Tibial artery (tissue), 4 donors: ENCODE data around the gene KCNQ4.

ENCODE experiments used
- DNase-seq, 2 donors: peaks; one replicate each; pipeline ENCODE4 v3.0.0-alpha.2; 2019
- H3K27ac ChIP-seq, 2 donors: fragments of 200-600 bp; sonication (generic) in 1 of 2; 1 replicate in 1 of 2; 2 replicates in 1 of 2; pipeline ENCODE4 v1.5.1; 2018 to 2019; ENCODE audit warnings: mild to moderate bottlenecking in 1 of 2
- H3K27me3 ChIP-seq, 2 donors: fragments of 200-600 bp; sonication (generic) in 1 of 2; one replicate each; pipeline versions ENCODE4 v1.5.1 to v1.6.0; 2016 to 2019
- H3K36me3 ChIP-seq, 3 donors: fragments of 200-600 bp; sonication (generic) in 2 of 3; one replicate each; pipeline ENCODE4 v1.5.1; 2016 to 2019; ENCODE audit warnings: mild to moderate bottlenecking in 2 of 3
- H3K4me1 ChIP-seq, 4 donors: fragments of 200-600 bp; sonication (generic) in 2 of 4; 1 replicate in 3 of 4; 2 replicates in 1 of 4; pipeline ENCODE4 v1.5.1; 2016 to 2019
- H3K4me3 ChIP-seq, 2 donors: fragments of 200-600 bp; sonication (generic) in 1 of 2; 1 replicate in 1 of 2; 2 replicates in 1 of 2; pipeline ENCODE4 v1.5.1; 2018 to 2019; ENCODE audit warnings: mild to moderate bottlenecking in 2 of 2
- H3K9me3 ChIP-seq, 3 donors: fragments of 200-600 bp; sonication (generic) in 1 of 3; one replicate each; pipeline ENCODE4 v1.5.1; 2016 to 2019
- CTCF ChIP-seq, 2 experiments: fragments of 200-600 bp in 1 of 2; fragments of 450-650 bp in 1 of 2; IDR thresholded peaks; one replicate each; pipeline ENCODE4 v1.5.1; 2017 to 2019; ENCODE audit warnings: antibody characterized with exemption in 2 of 2, mild to moderate bottlenecking in 1 of 2, moderate library complexity in 1 of 2
- intact Hi-C: fragments of 100-400 bp; cut with DNase I; formaldehyde crosslinking; loops from one replicate; pipeline ENCODE4 v1.15.0; 2023; ENCODE audit warnings: low total_unique reads

KCNQ4 gene

DNA sequence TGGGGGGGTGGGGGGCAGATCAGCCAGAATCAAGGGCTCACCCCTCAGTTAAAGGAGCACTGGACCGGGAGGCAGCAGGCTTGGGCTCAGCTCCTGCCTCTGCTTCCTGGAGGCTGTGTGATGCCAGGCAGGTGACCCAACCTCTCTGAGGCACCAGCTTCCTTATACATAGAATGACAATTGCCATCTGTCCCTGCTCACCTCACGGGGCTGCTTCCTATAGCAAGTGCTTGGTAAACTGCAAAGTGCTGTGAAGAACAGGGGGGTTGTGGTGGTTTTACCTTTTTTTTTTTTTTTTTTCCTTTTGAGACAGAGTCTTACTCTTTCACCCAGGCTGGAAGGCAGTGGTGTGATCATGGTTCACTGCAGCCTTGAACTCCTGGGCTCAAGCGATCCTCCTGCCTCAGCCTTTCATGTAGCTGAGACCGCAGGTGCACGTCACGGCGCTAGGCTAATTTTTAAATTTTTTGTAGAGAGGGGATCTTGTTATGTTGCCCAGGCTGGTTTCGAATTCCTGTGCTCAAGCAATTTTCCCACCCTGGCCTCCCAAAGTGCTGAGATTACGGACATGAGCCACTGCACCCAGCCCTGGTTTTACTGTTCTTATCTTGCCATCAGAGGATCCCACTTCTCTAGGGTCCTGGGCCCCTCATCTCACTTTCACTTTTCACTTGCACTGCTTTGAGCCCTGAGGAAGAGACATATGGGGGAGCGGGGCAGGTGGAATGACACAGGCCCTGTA is 11.6 kb downstream of the KCNQ4 start:
- DNase-seq: no peak

DNA sequence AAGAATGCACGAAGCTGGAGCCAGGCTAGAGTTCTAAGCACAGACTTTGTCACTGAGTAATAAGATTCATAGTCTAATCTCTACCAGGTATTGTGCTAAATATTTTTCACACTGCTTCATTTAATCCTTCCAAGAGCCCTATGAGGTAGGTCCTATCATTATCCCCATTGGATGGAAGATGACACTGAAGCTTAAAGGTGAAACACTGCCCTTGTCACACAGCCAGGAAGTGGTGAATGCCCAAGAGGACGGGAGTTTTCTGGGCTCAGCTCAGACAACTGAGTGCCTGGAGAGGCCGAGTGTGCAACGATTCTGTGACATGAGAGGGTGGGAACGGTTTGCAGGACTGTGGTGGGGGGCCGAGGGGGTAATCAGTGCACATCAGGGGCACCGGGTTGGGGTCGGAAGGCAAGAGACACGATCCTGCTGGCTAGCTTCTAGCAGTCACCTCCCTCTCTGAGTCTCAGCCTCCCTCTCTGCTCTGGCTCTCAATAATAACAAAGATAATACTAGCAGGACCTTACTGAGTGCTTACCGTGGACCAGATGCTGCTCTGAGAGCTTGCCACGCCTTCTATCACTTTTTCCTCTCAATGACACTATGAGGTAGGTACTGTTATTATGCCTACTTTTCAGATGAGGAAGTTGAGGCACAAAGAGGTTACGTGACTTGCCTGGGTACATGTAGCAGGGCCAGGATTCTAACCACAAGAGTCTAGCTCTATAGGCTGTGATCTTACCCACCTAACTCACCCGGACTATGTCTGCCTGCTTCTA is 12.4 kb downstream of the KCNQ4 start:
- Histone ChIP-seq H3K27ac (peak overlapping the region; percentile 62 to 67), H3K9me3 (no peaks in the 10 kb centered on the region), H3K4me1 (peaks cover 9 to 74% (median 60%) of the 10 kb centered on the region in 4 donors), H3K27me3 (no peaks in the 10 kb centered on the region), H3K36me3 (no peaks in the 10 kb centered on the region), H3K4me3 (no peak overlapping the region)
- intact Hi-C loops: loop anchor here (10.0 kb wide), 1 partner anchor 869 kb away; no protein-coding TSS in a partner anchor
- TF ChIP-seq CTCF (IDR thresholded peaks at IDR 0.05): no peak
- no peak for DNase-seq

More for the DNA sequence above, 11.6 kb downstream of the KCNQ4 start:
- Histone ChIP-seq H3K4me1 (peaks cover 9 to 74% (median 57%) of the 10 kb centered on the region in 4 donors), H3K4me3 (no peak overlapping the region), H3K9me3 (no peaks in the 10 kb centered on the region), H3K27ac (peak overlapping the region in 1 of 2 donors; percentile 67), H3K27me3 (no peaks in the 10 kb centered on the region), H3K36me3 (no peaks in the 10 kb centered on the region)
- intact Hi-C loops: loop anchor here (10.0 kb wide), 1 partner anchor 870 kb away; no protein-coding TSS in a partner anchor
- no peak for TF ChIP-seq CTCF (IDR thresholded peaks at IDR 0.05)

DNA sequence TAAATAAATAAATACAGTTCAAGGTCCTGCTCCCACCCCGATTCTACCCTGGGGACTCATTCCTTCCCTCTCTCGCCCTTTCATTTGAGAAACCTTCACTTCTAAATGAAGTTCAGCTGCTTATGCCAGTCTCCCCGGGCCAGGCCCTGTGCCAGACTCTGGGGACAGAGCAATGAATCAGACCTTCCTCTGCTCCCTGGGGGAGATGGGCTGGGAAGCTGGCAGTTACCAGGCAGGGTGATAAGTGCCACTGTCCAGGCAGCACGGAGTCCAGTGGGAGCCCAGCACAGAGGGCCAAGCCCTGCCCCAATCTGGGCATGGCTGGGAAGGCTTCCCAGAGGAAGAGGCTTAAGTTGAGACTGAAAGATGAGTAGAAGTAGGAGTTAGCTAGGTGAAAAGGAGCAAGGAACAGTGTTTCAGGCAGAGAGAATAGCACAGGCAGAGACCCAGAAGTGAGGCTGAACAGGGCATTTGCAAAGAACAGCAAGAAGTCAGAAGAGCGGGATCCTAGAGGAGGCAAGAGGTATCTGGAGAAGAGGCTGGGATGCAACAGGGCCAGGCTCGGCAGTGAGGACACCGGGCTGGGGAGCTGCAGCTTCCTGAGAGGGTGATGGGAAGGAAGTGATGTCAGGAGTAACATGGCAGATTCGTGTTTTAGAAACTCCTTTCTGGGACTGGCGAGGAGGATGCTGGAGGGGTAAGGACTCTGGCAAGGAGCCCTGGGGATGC is 13.5 kb downstream of the KCNQ4 start:
- intact Hi-C loops: loop anchor here (10.0 kb wide), 1 partner anchor 868 kb away; no protein-coding TSS in a partner anchor
- H3K9me3 ChIP-seq: no peaks in the 10 kb centered on the region
- H3K4me3 ChIP-seq: no peak overlapping the region
- H3K4me1 ChIP-seq: peaks cover 9 to 74% (median 67%) of the 10 kb centered on the region in 4 donors
- H3K27ac ChIP-seq: peak overlapping the region; percentile 65 to 67
- TF ChIP-seq CTCF (IDR thresholded peaks at IDR 0.05): no peak
- peak; percentile 76 to 95 for DNase-seq
- H3K36me3 ChIP-seq: no peaks in the 10 kb centered on the region
- no peaks in the 10 kb centered on the region for H3K27me3 ChIP-seq

- Histone ChIP-seq H3K27me3 (no peaks in the 10 kb centered on the region), H3K4me3 (no peak overlapping the region), H3K27ac (peak overlapping the region; percentile 65 to 67), H3K4me1 (peaks cover 9 to 76% (median 68%) of the 10 kb centered on the region in 4 donors), H3K9me3 (no peaks in the 10 kb centered on the region), H3K36me3 (no peaks in the 10 kb centered on the region)
- intact Hi-C loops: loop anchor here (10.0 kb wide), 1 partner anchor 867 kb away; no protein-coding TSS in a partner anchor
- TF ChIP-seq CTCF (IDR thresholded peaks at IDR 0.05): no peak
- no peak for DNase-seq
These were observed 14.1 kb downstream of the KCNQ4 start for GRCh38 chr1:40797668-40798010.
